K562 (cell line): ENCODE measurements around the gene HSPA6. TPM values are rescaled to one million over a fixed set of nuclear protein-coding genes. Genes with fewer than 3 reads are reported as not detected.

Experiments
- ATF7 ChIP-seq: fragments of 450-650 bp; IDR thresholded peaks from 2 replicates; pipeline ENCODE4 v1.7.1; 2014; ENCODE audit warnings: mild to moderate bottlenecking, moderate library complexity
- BHLHE40 ChIP-seq: IDR thresholded peaks from 2 replicates; pipeline ENCODE4 v1.6.1; 2011; ENCODE audit warnings: low read length, improper control_type of control experiment
- CC2D1A ChIP-seq: fragments of 450-650 bp; IDR thresholded peaks from 2 replicates; pipeline ENCODE4 v1.6.1; 2017; ENCODE audit warnings: mild to moderate bottlenecking
- CTBP1 ChIP-seq: fragments of 450-650 bp; IDR thresholded peaks from 2 replicates; pipeline ENCODE4 v1.6.1; 2016; ENCODE audit warnings: borderline replicate concordance
- DPF2 ChIP-seq: fragments of 450-650 bp; IDR thresholded peaks from 2 replicates; pipeline ENCODE4 v1.6.1; 2016
- ESRRB ChIP-seq: fragments of 250-450 bp; sonication (Bioruptor Pico); IDR thresholded peaks from 2 replicates; pipeline ENCODE4 v1.5.0; 2020; ENCODE audit warnings: mild to moderate bottlenecking, moderate library complexity, borderline replicate concordance
- HDAC2 ChIP-seq: fragments of 450-650 bp; IDR thresholded peaks from 2 replicates; pipeline ENCODE4 v1.6.1; 2016; ENCODE audit warnings: mild to moderate bottlenecking
- HDAC3 ChIP-seq: fragments of 450-650 bp; IDR thresholded peaks from 2 replicates; pipeline ENCODE4 v1.6.1; 2018; ENCODE audit warnings: borderline replicate concordance, mild to moderate bottlenecking, moderate library complexity; ENCODE audit not compliant: partially characterized antibody
- HNRNPH1 ChIP-seq: fragments of 200-400 bp; formaldehyde crosslinking; optimal IDR thresholded peaks from 2 replicates; pipeline ENCODE3; 2017; ENCODE audit warnings: low read depth, mild to moderate bottlenecking, low read length, moderate library complexity
- KDM1A ChIP-seq, 2 experiments: fragments of 450-650 bp; IDR thresholded peaks; 2 replicates each; pipeline ENCODE4 v1.6.1; 2016; ENCODE audit warnings: mild to moderate bottlenecking in 2 of 2
- KLF10 ChIP-seq: fragments of 250-450 bp; sonication (Bioruptor Pico); IDR thresholded peaks from 2 replicates; pipeline ENCODE4 v1.6.1; 2021; ENCODE audit warnings: matching md5 sums
- MAZ ChIP-seq, 2 experiments: fragments of 450-650 bp in 1 of 2; sonication (generic) in 1 of 2; formaldehyde crosslinking; IDR thresholded peaks in 1 of 2; conservative IDR thresholded peaks in 1 of 2; 2 replicates each; pipeline versions ENCODE4 v1.4.0 to v1.5.0; 2020; ENCODE audit warnings: mild to moderate bottlenecking in 1 of 2, missing genetic modification reagents in 1 of 2
- MEF2A ChIP-seq: IDR thresholded peaks from 2 replicates; pipeline ENCODE4 v1.6.1; 2011; ENCODE audit warnings: low read depth, mild to moderate bottlenecking, low read length, moderate library complexity; ENCODE audit not compliant: control insufficient read depth
- MEIS2 ChIP-seq: fragments of 450-650 bp; IDR thresholded peaks from 2 replicates; pipeline ENCODE4 v1.6.1; 2014; ENCODE audit warnings: mild to moderate bottlenecking; ENCODE audit not compliant: partially characterized antibody
- MTA3 ChIP-seq: fragments of 450-650 bp; formaldehyde crosslinking; IDR thresholded peaks from 2 replicates; pipeline ENCODE4 v1.6.1; 2017; ENCODE audit warnings: mild to moderate bottlenecking, borderline replicate concordance
- PML ChIP-seq: IDR thresholded peaks from 2 replicates; pipeline ENCODE4 v1.6.1; 2012; ENCODE audit warnings: low read length, inconsistent platforms
- RBFOX2 ChIP-seq: fragments of 200-400 bp; formaldehyde crosslinking; IDR thresholded peaks from 2 replicates; pipeline ENCODE4 v1.6.1; 2017; ENCODE audit warnings: low read depth, mild to moderate bottlenecking, low read length, moderate library complexity
- SMARCA5 ChIP-seq: fragments of 450-650 bp; IDR thresholded peaks from 2 replicates; pipeline ENCODE4 v1.6.1; 2016
- SMARCC2 ChIP-seq: fragments of 450-650 bp; IDR thresholded peaks from 2 replicates; pipeline ENCODE4 v1.6.1; 2017; ENCODE audit warnings: antibody characterized with exemption, moderate library complexity, mild to moderate bottlenecking, low read depth
- SMARCE1 ChIP-seq: fragments of 450-650 bp; IDR thresholded peaks from 2 replicates; pipeline ENCODE4 v1.7.1; 2016; ENCODE audit warnings: mild to moderate bottlenecking
- SOX6 ChIP-seq: fragments of 450-650 bp; IDR thresholded peaks from 2 replicates; pipeline ENCODE4 v1.6.1; 2014; ENCODE audit warnings: mild to moderate bottlenecking
- TAF1 ChIP-seq: IDR thresholded peaks from 2 replicates; pipeline ENCODE4 v1.6.1; 2011; ENCODE audit warnings: mild to moderate bottlenecking, low read length, moderate library complexity; ENCODE audit not compliant: insufficient read depth, control insufficient read depth, severe bottlenecking; ENCODE audit errors: extremely low read depth
- TBL1XR1 ChIP-seq, 2 experiments: IDR thresholded peaks; 2 replicates each; pipeline ENCODE4 v1.6.1; 2012; ENCODE audit warnings: improper control_type of control experiment in 2 of 2, low read length in 2 of 2, mild to moderate bottlenecking in 1 of 2
- TCF3 ChIP-seq: sonication (generic); formaldehyde crosslinking; IDR thresholded peaks from 2 replicates; pipeline ENCODE4 v1.4.0; 2020; ENCODE audit warnings: mild to moderate bottlenecking, missing genetic modification reagents
- ZBTB7A ChIP-seq: IDR thresholded peaks from 2 replicates; pipeline ENCODE4 v1.6.1; 2011; ENCODE audit warnings: low read depth, mild to moderate bottlenecking, low read length, moderate library complexity, borderline replicate concordance; ENCODE audit not compliant: control insufficient read depth
- ZFX ChIP-seq: sonication (generic); formaldehyde crosslinking; IDR thresholded peaks from 2 replicates; pipeline ENCODE4 v1.8.0; 2022; ENCODE audit warnings: mild to moderate bottlenecking, missing genetic modification reagents, moderate library complexity
- ZNF57 ChIP-seq: fragments of 450-650 bp; formaldehyde crosslinking; IDR thresholded peaks from 2 replicates; pipeline ENCODE4 v1.4.0; 2020; ENCODE audit warnings: mild to moderate bottlenecking, moderate library complexity
- ZNF589 ChIP-seq: fragments of 200-800 bp; sonication (Bioruptor generic); IDR thresholded peaks from 2 replicates; pipeline ENCODE4 v1.6.1; 2016; ENCODE audit warnings: low read depth, missing genetic modification characterization, missing compliant biosample characterization
- polyA plus RNA-seq, 8 experiments: library from polyadenylated mRNA; depleted of rRNA in 4 of 8; stranded (reverse) in 5 of 8; unstranded in 3 of 8; fragments of >200 nt; fragmentation: Nextera tagmentation in 2 of 8; fragmentation: Illumina TruSeq in 1 of 8; extraction: Ambion mirVana in 2 of 8; extraction: Trizol in 1 of 8; gene quantifications; 2 replicates each; pipeline versions ENCODE4 v1.2.1 to v1.2.3, GENCODE V29; 2011 to 2014; ENCODE audit warnings: inconsistent platforms in 1 of 8, missing spikeins in 1 of 8
- total RNA-seq, 7 experiments: library from RNA; depleted of rRNA in 6 of 7; stranded (reverse); fragments of >200 nt in 6 of 7; fragmentation: Illumina TruSeq in 2 of 7; extraction: Trizol in 2 of 7; gene quantifications; 2 replicates each; pipeline versions ENCODE4 v1.2.1 to v1.2.3, GENCODE V29; 2011 to 2021; ENCODE audit warnings: low replicate concordance in 1 of 7
- TF ChIP-seq, protein P1 (sequence below): fragments of 450-650 bp; IDR thresholded peaks from 2 replicates; pipeline ENCODE4 v1.6.1; 2014; ENCODE audit warnings: low read depth, mild to moderate bottlenecking, moderate library complexity, borderline replicate concordance
- TF ChIP-seq, protein P2 (sequence below): fragments of 450-650 bp; IDR thresholded peaks from 2 replicates; pipeline ENCODE4 v1.6.1; 2016; ENCODE audit warnings: low read depth, mild to moderate bottlenecking, moderate library complexity

Gene HSPA6
- total and polyA plus RNA-seq, 9 of the 15 experiments (the other 6 are each of a cell fraction or from before 2014, with no cell fraction given): 0.15 to 10.0 (median 2.4) TPM

DNA sequence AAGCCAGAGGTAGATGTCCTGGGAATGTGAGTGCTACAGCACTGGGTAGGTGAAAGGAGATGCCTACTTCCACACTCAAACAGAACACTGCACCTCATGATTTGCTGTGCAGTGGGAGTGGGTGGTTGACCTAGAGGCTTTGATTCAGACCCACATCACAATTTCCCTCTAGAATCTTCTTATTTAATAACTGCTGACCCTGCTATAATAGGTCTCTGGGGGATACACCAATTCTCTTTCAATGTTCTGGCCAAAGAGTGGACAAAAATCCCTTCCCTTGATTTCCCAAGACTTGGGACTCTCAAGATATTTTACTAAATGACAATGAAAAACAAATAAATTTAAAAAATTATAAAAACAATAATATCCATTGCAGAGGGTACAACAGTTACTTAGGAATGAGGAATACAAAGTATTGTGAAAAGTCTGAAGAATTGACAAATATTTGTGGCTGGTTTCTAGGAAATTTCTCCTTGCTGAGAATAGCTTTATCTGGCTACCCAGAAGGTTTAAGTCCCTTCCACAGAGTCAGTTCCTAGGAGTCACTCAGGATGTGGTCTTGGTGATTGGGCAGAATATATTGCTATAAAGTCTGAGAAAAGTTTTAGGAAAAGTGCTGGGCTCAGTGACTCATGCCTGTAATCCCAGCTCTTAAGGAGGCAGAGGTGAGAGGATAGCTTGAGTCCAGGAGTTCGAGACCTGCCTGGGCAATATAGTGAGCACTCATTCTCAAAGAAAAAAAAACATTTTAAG, 21.5 kb upstream of the HSPA6 start (continued):
- no peak for TF ChIP-seq MAZ (CRISPR knock-in tag; conservative IDR thresholded peaks at IDR 0.05 in 1 of 2, IDR thresholded peaks at IDR 0.05 in 1 of 2)
- TF ChIP-seq MEF2A: peak; percentile 41; the same call in 1 of the 2 replicates
- peak; percentile 87 for TF ChIP-seq SMARCC2
- TF ChIP-seq MEIS2: peak; percentile 66
- TF ChIP-seq ZFX (CRISPR knock-in tag): no peak
- no peak for TF ChIP-seq ESRRB (CRISPR knock-in tag)
- no peak for TF ChIP-seq HNRNPH1
- TF ChIP-seq HDAC3: peak; percentile 52
- no peak for TF ChIP-seq HDAC2
- TF ChIP-seq TBL1XR1 (IDR thresholded peaks at IDR 0.05; ENCODE audit: low read length in 2 of 2): peak in 1 of 2 experiments; percentile 75; a peak in 2 of 4 replicates
- peak; percentile 69 to 76 for TF ChIP-seq KDM1A (IDR thresholded peaks at IDR 0.05)
- TF ChIP-seq, protein P1, sequence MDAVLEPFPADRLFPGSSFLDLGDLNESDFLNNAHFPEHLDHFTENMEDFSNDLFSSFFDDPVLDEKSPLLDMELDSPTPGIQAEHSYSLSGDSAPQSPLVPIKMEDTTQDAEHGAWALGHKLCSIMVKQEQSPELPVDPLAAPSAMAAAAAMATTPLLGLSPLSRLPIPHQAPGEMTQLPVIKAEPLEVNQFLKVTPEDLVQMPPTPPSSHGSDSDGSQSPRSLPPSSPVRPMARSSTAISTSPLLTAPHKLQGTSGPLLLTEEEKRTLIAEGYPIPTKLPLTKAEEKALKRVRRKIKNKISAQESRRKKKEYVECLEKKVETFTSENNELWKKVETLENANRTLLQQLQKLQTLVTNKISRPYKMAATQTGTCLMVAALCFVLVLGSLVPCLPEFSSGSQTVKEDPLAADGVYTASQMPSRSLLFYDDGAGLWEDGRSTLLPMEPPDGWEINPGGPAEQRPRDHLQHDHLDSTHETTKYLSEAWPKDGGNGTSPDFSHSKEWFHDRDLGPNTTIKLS: no peak
- TF ChIP-seq, protein P2, sequence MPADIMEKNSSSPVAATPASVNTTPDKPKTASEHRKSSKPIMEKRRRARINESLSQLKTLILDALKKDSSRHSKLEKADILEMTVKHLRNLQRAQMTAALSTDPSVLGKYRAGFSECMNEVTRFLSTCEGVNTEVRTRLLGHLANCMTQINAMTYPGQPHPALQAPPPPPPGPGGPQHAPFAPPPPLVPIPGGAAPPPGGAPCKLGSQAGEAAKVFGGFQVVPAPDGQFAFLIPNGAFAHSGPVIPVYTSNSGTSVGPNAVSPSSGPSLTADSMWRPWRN: peak; percentile 45; the same call in 1 of the 2 replicates
- TF ChIP-seq SMARCE1: peak; percentile 91
- no peak for TF ChIP-seq ZNF589 (CRISPR knock-in tag)
- peak; percentile 18; the same call in 1 of the 2 replicates for TF ChIP-seq MTA3
- no peak for TF ChIP-seq TAF1
- peak; percentile 48; the same call in 1 of the 2 replicates for TF ChIP-seq CTBP1
- TF ChIP-seq PML: peak; percentile 78; the same call in 1 of the 2 replicates
- peak; percentile 75 for TF ChIP-seq SOX6
- TF ChIP-seq DPF2: peak; percentile 94
- TF ChIP-seq TCF3 (CRISPR knock-in tag): peak; percentile 91
- no peak for TF ChIP-seq KLF10
- TF ChIP-seq BHLHE40: peak; percentile 7; the same call in 1 of the 2 replicates
- TF ChIP-seq RBFOX2: no peak
- TF ChIP-seq ZBTB7A: no peak
- TF ChIP-seq CC2D1A: peak; percentile 24; the same call in 1 of the 2 replicates
- TF ChIP-seq ATF7: peak; percentile 34; the same call in 1 of the 2 replicates
- TF ChIP-seq SMARCA5: no peak
- no peak for TF ChIP-seq ZNF57 (CRISPR knock-in tag)
